SH-SY5Y (cell line): ENCODE data around the gene TUG1.

ENCODE experiments used
- GATA2 ChIP-seq: IDR thresholded peaks from 2 replicates; pipeline ENCODE4 v1.6.1; 2011; ENCODE audit warnings: mild to moderate bottlenecking, low read depth, low read length
- GATA3 ChIP-seq: IDR thresholded peaks from 2 replicates; pipeline ENCODE4 v1.6.1; 2011; ENCODE audit warnings: low read depth, mild to moderate bottlenecking, low read length, moderate library complexity

DNA sequence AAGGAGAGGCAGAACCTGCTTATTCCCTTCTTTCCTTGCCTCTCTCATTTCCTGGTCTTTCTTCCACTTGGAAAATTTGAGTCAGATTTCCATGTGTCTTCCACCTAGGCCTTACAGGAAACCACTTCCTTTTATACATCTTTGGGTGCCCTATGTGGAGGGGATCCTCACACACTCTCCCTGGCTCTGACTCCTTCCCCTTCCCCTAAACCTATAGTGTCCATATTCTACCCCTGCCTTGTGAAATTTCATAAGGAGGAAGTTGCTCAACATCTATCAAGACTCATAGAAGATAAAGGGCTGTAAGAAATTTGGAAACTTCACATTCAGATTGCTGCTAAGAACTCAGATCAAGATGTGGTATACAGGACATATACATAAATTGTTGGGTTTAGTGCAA lies 20.4 kb downstream of the TUG1 start:
- TF ChIP-seq GATA3 (no peak), GATA2 (no peak)
